ENCODE measurements around the gene EPS8L3. TPM values are rescaled to one million over a fixed set of nuclear protein-coding genes. Genes with fewer than 3 reads are reported as not detected.

EPS8L3 gene
- total and polyA plus RNA-seq, 4 donors = 0.17 TPM; not detected in 3

GRCh38 chr1:109793486-109794318, 30.0 kb upstream of the EPS8L3 start:
- Histone ChIP-seq H3K4me3 (ENCODE audit: low read depth, low read length) (no peak overlapping the region), H3K36me3 (ENCODE audit: control insufficient read depth, insufficient read depth, low read length) (no peaks in the 10 kb centered on the region), H3K27ac (ENCODE audit: low read depth, low read length) (no peak overlapping the region), H3K4me1 (ENCODE audit: control insufficient read depth, insufficient read depth, low read length) (peaks cover 36% of the 10 kb centered on the region), H3K27me3 (ENCODE audit: control insufficient read depth, insufficient read depth, low read length) (no peaks in the 10 kb centered on the region), H3K9me3 (ENCODE audit: control insufficient read depth, insufficient read depth, low read length) (no peaks in the 10 kb centered on the region)
- peak in 2 of 6 donors; percentile 80 to 88 for DNase-seq (ENCODE audit: low read depth in 4 of 6, low spot score in 6 of 6)
- WGBS (ENCODE audit: insufficient coverage) = 48% methylated on average over 7 of the region's 11 CpGs

GRCh38 chr1:109793089-109793485, 29.4 kb upstream of the EPS8L3 start:
- Histone ChIP-seq H3K9me3 (ENCODE audit: control insufficient read depth, insufficient read depth, low read length) (no peaks in the 10 kb centered on the region), H3K36me3 (ENCODE audit: control insufficient read depth, insufficient read depth, low read length) (no peaks in the 10 kb centered on the region), H3K27me3 (ENCODE audit: control insufficient read depth, insufficient read depth, low read length) (no peaks in the 10 kb centered on the region), H3K4me1 (ENCODE audit: control insufficient read depth, insufficient read depth, low read length) (peaks cover 43% of the 10 kb centered on the region), H3K4me3 (ENCODE audit: low read depth, low read length) (no peak overlapping the region), H3K27ac (ENCODE audit: low read depth, low read length) (no peak overlapping the region)
- no peak for DNase-seq (ENCODE audit: low read depth in 4 of 6, low spot score in 6 of 6)
- WGBS (ENCODE audit: insufficient coverage) = 32% methylated on average over 2 of the region's 5 CpGs

GRCh38 chr1:109792056-109792831, 28.5 kb upstream of the EPS8L3 start:
- WGBS (ENCODE audit: insufficient coverage) = 29% methylated on average over 15 of the region's 18 CpGs
- H3K9me3 ChIP-seq (ENCODE audit: control insufficient read depth, insufficient read depth, low read length) = no peaks in the 10 kb centered on the region
- no peaks in the 10 kb centered on the region for H3K27me3 ChIP-seq (ENCODE audit: control insufficient read depth, insufficient read depth, low read length)
- peak overlapping the region; percentile 34 for H3K27ac ChIP-seq (ENCODE audit: low read depth, low read length)
- H3K36me3 ChIP-seq (ENCODE audit: control insufficient read depth, insufficient read depth, low read length) = no peaks in the 10 kb centered on the region
- no peak overlapping the region for H3K4me3 ChIP-seq (ENCODE audit: low read depth, low read length)
- peaks cover 43% of the 10 kb centered on the region for H3K4me1 ChIP-seq (ENCODE audit: control insufficient read depth, insufficient read depth, low read length)
- peak in 5 of 6 donors; percentile 70 to 95 (median 79) for DNase-seq (ENCODE audit: low read depth in 4 of 6, low spot score in 6 of 6)

- H3K27me3 ChIP-seq (ENCODE audit: control insufficient read depth, insufficient read depth, low read length) = no peaks in the 10 kb centered on the region
- H3K9me3 ChIP-seq (ENCODE audit: control insufficient read depth, insufficient read depth, low read length) = no peaks in the 10 kb centered on the region
- no peak overlapping the region for H3K4me3 ChIP-seq (ENCODE audit: low read depth, low read length)
- H3K36me3 ChIP-seq (ENCODE audit: control insufficient read depth, insufficient read depth, low read length) = no peaks in the 10 kb centered on the region
- H3K4me1 ChIP-seq (ENCODE audit: control insufficient read depth, insufficient read depth, low read length) = peaks cover 46% of the 10 kb centered on the region
- WGBS (ENCODE audit: insufficient coverage) = 82% methylated on average over 7 of the region's 9 CpGs
- DNase-seq (ENCODE audit: low read depth in 4 of 6, low spot score in 6 of 6) = no peak
- peak overlapping the region; percentile 34 for H3K27ac ChIP-seq (ENCODE audit: low read depth, low read length)
These were observed 27.8 kb upstream of the EPS8L3 start for GRCh38 chr1:109791495-109792043.

- 74% methylated on average over 11 of the region's 12 CpGs for WGBS (ENCODE audit: insufficient coverage)
- Histone ChIP-seq H3K9me3 (ENCODE audit: control insufficient read depth, insufficient read depth, low read length) (no peaks in the 10 kb centered on the region), H3K27ac (ENCODE audit: low read depth, low read length) (no peak overlapping the region), H3K4me3 (ENCODE audit: low read depth, low read length) (no peak overlapping the region), H3K4me1 (ENCODE audit: control insufficient read depth, insufficient read depth, low read length) (peaks cover 52% of the 10 kb centered on the region), H3K36me3 (ENCODE audit: control insufficient read depth, insufficient read depth, low read length) (no peaks in the 10 kb centered on the region), H3K27me3 (ENCODE audit: control insufficient read depth, insufficient read depth, low read length) (no peaks in the 10 kb centered on the region)
- no peak for DNase-seq (ENCODE audit: low read depth in 4 of 6, low spot score in 6 of 6)
These were observed 27.2 kb upstream of the EPS8L3 start for GRCh38 chr1:109790735-109791494.

GRCh38 chr1:109790329-109790728, 26.6 kb upstream of the EPS8L3 start:
- H3K4me1 ChIP-seq (ENCODE audit: control insufficient read depth, insufficient read depth, low read length) = peaks cover 52% of the 10 kb centered on the region
- no peak overlapping the region for H3K27ac ChIP-seq (ENCODE audit: low read depth, low read length)
- no peaks in the 10 kb centered on the region for H3K27me3 ChIP-seq (ENCODE audit: control insufficient read depth, insufficient read depth, low read length)
- no peaks in the 10 kb centered on the region for H3K9me3 ChIP-seq (ENCODE audit: control insufficient read depth, insufficient read depth, low read length)
- DNase-seq (ENCODE audit: low read depth in 4 of 6, low spot score in 6 of 6) = no peak
- H3K4me3 ChIP-seq (ENCODE audit: low read depth, low read length) = no peak overlapping the region
- no peaks in the 10 kb centered on the region for H3K36me3 ChIP-seq (ENCODE audit: control insufficient read depth, insufficient read depth, low read length)
- WGBS (ENCODE audit: insufficient coverage) = 80% methylated on average over 1 of the region's 2 CpGs

GRCh38 chr1:109789551-109790180, 25.9 kb upstream of the EPS8L3 start:
- 86% methylated on average over 6 of the region's 9 CpGs for WGBS (ENCODE audit: insufficient coverage)

GRCh38 chr1:109788695-109789521, 25.2 kb upstream of the EPS8L3 start:
- Histone ChIP-seq H3K9me3 (ENCODE audit: control insufficient read depth, insufficient read depth, low read length) (no peaks in the 10 kb centered on the region), H3K4me3 (ENCODE audit: low read depth, low read length) (no peak overlapping the region), H3K27me3 (ENCODE audit: control insufficient read depth, insufficient read depth, low read length) (no peaks in the 10 kb centered on the region), H3K4me1 (ENCODE audit: control insufficient read depth, insufficient read depth, low read length) (peaks cover 48% of the 10 kb centered on the region), H3K36me3 (ENCODE audit: control insufficient read depth, insufficient read depth, low read length) (no peaks in the 10 kb centered on the region), H3K27ac (ENCODE audit: low read depth, low read length) (peak overlapping the region; percentile 8)
- no peak for DNase-seq (ENCODE audit: low read depth in 4 of 6, low spot score in 6 of 6)
- 78% methylated on average over 9 of the region's 9 CpGs for WGBS (ENCODE audit: insufficient coverage)

More at GRCh38 chr1:109789551-109790180, 25.9 kb upstream of the EPS8L3 start:
- no peak overlapping the region for H3K27ac ChIP-seq (ENCODE audit: low read depth, low read length)
- no peaks in the 10 kb centered on the region for H3K9me3 ChIP-seq (ENCODE audit: control insufficient read depth, insufficient read depth, low read length)
- DNase-seq (ENCODE audit: low read depth in 4 of 6, low spot score in 6 of 6) = no peak
- peaks cover 51% of the 10 kb centered on the region for H3K4me1 ChIP-seq (ENCODE audit: control insufficient read depth, insufficient read depth, low read length)
- H3K4me3 ChIP-seq (ENCODE audit: low read depth, low read length) = no peak overlapping the region
- H3K27me3 ChIP-seq (ENCODE audit: control insufficient read depth, insufficient read depth, low read length) = no peaks in the 10 kb centered on the region
- H3K36me3 ChIP-seq (ENCODE audit: control insufficient read depth, insufficient read depth, low read length) = no peaks in the 10 kb centered on the region
